Measurements from ENCODE around the gene CCDC88A. TPM values are rescaled to one million over a fixed set of nuclear protein-coding genes. Genes with fewer than 3 reads are reported as not detected.
"Not testable (repeated sequence)": the region's sequence is repeated elsewhere in the genome, so short reads cannot be mapped to it uniquely, and the experiment has no call there.

Gene CCDC88A, protein sequence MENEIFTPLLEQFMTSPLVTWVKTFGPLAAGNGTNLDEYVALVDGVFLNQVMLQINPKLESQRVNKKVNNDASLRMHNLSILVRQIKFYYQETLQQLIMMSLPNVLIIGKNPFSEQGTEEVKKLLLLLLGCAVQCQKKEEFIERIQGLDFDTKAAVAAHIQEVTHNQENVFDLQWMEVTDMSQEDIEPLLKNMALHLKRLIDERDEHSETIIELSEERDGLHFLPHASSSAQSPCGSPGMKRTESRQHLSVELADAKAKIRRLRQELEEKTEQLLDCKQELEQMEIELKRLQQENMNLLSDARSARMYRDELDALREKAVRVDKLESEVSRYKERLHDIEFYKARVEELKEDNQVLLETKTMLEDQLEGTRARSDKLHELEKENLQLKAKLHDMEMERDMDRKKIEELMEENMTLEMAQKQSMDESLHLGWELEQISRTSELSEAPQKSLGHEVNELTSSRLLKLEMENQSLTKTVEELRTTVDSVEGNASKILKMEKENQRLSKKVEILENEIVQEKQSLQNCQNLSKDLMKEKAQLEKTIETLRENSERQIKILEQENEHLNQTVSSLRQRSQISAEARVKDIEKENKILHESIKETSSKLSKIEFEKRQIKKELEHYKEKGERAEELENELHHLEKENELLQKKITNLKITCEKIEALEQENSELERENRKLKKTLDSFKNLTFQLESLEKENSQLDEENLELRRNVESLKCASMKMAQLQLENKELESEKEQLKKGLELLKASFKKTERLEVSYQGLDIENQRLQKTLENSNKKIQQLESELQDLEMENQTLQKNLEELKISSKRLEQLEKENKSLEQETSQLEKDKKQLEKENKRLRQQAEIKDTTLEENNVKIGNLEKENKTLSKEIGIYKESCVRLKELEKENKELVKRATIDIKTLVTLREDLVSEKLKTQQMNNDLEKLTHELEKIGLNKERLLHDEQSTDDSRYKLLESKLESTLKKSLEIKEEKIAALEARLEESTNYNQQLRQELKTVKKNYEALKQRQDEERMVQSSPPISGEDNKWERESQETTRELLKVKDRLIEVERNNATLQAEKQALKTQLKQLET (N-terminal part only)
- total RNA-seq: 50.3 TPM

DNA sequence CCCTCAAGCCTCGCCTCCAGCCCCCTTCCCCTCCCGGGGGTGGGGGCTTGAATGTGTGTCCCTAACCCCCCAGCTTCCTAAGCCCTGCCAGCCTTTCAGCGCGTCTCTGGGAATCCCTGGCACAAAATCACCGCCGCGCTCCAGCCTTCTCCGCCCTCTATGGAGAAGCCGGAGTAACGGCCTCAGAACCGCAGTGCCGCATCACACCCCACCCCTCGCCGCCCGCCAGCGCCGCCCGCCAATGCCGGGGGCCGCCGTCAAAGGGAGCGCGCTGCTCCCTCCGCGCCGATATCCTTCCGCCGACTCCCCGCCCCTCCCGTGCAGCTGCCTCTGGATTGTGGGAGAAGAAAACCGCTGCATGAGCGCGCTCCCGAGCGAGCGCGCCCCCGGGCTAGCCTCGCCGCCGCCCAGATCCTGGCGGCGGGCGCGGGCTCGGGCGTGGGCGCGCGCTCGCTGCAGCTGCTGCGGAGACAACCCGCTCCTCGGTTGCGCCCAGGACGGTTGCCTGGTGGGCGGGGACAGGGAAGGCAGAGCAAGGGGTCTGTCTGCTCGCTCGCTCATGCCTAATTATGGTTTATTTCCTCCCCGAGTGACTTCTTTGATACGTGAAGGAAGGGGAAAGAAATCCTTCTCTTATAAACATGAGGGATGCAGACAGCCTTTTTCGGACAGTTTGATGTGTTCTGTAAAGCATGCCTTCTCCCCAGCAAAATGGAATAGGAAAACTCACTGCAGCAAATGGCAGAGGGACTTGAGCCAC, at the start of gene CCDC88A:
CCDC88A (minus strand) TSS at position 178 of the 760 bp plus-strand sequence. CDS start 777 bp downstream, outside the sequence.
- Histone ChIP-seq H3K27me3 (ENCODE audit: insufficient read depth, low read length) (no peaks in the 10 kb centered on the region), H3K9me3 (ENCODE audit: low read depth, low read length) (no peaks in the 10 kb centered on the region), H3K4me1 (ENCODE audit: insufficient read depth, low read length) (peaks cover 44% of the 10 kb centered on the region), H3K4me3 (ENCODE audit: low read length) (peak within 1 kb of the TSS; percentile 90)

DNA sequence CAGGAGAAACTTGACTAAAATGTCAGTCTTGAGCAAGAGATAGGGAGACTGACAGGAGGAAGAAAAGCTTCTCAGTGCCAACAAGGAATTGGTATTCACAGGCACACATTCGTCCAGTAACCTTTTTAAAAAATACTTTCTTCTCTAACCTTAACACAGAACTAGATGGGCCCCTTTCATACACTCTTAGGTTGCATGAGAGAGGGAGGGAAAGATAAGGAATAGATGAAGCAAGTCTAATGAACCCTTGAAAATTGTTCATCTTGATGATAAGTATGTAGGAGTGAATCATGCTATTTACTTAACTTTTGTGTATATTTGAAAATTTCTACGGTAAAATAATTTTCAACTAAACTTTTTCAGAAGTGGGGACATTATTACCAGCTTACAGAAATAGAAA, 42.0 kb upstream of the CCDC88A start:
- Histone ChIP-seq H3K4me3 (ENCODE audit: low read length) (no peak overlapping the region), H3K27me3 (ENCODE audit: insufficient read depth, low read length) (no peaks in the 10 kb centered on the region), H3K4me1 (ENCODE audit: insufficient read depth, low read length) (no peaks in the 10 kb centered on the region), H3K9me3 (ENCODE audit: low read depth, low read length) (no peaks in the 10 kb centered on the region)

DNA sequence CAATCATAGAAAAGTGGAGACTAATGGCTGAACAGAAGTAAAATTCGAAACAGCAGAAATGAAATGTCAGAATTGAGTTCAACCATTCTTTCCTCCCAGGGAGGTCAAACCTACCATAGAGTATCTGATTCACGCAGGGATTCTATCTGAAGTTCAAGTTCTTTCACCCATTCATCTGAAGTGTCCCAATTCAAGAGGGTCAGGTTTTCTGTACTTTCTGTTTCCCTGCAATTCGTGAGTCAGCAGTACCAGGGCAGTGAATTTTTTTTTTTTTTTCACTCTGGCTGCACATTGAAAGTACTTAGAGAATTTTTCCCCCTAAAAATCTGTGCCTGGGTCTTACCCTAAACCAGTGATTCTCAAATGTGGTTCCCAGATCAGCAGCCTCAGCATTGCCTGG, 40.9 kb upstream of the CCDC88A start:
- no peaks in the 10 kb centered on the region for H3K4me1 ChIP-seq (ENCODE audit: insufficient read depth, low read length)
- H3K9me3 ChIP-seq (ENCODE audit: low read depth, low read length): no peaks in the 10 kb centered on the region
- no peak overlapping the region for H3K4me3 ChIP-seq (ENCODE audit: low read length)
- no peaks in the 10 kb centered on the region for H3K27me3 ChIP-seq (ENCODE audit: insufficient read depth, low read length)

DNA sequence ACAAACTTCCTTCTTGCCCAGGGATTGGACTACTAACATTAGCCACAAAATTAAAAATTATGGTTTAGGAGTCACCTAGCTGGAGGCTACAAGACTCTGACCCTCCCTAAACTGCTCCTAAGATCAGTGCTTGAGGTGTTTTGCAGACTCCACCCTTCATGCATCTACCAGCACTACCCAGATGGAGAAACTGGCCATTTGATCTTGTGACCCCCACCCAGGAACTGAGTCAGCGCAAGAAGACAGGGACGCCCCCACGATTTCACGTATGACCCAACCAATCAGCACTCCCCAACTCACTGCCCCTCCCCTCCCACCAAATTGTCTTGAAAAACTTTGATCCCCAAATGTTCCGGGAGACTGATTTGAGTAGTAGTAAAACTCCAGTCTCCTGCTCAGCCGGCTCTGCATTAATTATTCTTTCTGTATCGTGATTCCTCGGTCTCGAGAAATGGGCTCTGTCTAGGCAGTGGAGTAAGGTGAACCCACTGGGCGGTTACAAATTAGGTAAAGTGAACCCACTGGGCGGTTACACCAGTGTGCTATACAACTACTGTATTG, 40.1 kb upstream of the CCDC88A start:
- H3K27me3 ChIP-seq (ENCODE audit: insufficient read depth, low read length): no peaks in the 10 kb centered on the region
- H3K4me3 ChIP-seq (ENCODE audit: low read length): no peak overlapping the region
- no peaks in the 10 kb centered on the region for H3K9me3 ChIP-seq (ENCODE audit: low read depth, low read length)
- no peaks in the 10 kb centered on the region for H3K4me1 ChIP-seq (ENCODE audit: insufficient read depth, low read length)

DNA sequence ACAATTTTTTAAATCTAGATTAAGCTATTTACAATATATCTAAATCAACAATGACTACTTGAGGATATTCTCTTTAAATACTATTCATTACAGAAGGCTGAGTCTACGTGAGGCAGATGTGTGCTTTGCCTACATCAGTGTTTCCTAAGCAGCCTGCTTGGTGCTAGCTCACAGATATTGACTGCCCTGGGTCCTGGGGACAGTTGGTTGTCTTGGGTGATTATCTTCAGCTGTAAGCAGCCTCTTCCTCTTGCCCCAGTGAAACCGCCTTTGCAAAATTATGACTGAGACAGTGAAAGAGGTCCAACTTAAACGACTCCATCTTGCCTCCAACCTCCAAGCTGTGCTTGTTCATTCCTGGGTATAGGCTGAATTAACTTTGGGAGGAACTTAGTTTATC, 39.6 kb upstream of the CCDC88A start:
- Histone ChIP-seq H3K4me3 (ENCODE audit: low read length) (no peak overlapping the region), H3K9me3 (ENCODE audit: low read depth, low read length) (no peaks in the 10 kb centered on the region), H3K4me1 (ENCODE audit: insufficient read depth, low read length) (no peaks in the 10 kb centered on the region), H3K27me3 (ENCODE audit: insufficient read depth, low read length) (no peaks in the 10 kb centered on the region)

DNA sequence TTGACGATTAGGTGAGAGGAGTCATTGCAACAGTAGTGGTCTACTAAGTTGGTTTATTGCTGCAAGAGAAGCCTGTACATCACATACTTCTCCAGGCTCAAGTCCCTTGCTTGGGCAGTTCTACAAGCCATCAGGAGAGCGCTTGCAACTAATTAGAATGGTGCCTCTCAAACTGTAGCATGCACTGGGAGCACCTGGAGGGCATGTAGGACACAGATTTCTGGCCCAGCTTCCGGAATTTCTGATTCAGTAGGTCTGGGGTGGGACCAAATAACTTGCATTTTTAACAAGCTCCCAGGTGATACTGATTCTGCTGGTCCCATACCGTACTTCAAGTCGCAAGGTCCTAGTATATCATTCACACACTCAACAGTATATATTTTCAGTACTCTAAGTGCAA, 34.5 kb upstream of the CCDC88A start:
- H3K9me3 ChIP-seq (ENCODE audit: low read depth, low read length): no peaks in the 10 kb centered on the region
- H3K4me3 ChIP-seq (ENCODE audit: low read length): no peak overlapping the region
- H3K4me1 ChIP-seq (ENCODE audit: insufficient read depth, low read length): no peaks in the 10 kb centered on the region
- H3K27me3 ChIP-seq (ENCODE audit: insufficient read depth, low read length): no peaks in the 10 kb centered on the region

DNA sequence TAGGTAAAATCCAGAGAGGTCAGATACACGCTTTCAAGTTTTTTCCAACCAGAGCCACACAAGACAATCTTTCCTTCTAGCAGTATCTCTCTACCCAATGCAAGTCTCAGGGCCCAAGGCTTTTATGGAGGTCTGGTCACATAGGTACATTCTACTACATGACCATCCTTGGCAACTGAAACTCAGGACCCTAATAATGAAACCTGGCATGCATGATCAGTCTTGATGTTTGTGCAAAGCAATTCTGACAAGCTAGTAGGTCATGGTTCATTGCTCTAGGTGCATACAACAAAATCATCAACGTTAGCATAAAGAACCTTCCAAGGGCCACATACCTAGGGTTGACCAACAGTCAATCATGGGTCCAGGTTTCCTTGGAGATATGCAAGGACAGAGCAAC, 33.2 kb upstream of the CCDC88A start:
- Histone ChIP-seq H3K9me3 (ENCODE audit: low read depth, low read length) (no peaks in the 10 kb centered on the region), H3K4me1 (ENCODE audit: insufficient read depth, low read length) (no peaks in the 10 kb centered on the region), H3K4me3 (ENCODE audit: low read length) (no peak overlapping the region), H3K27me3 (ENCODE audit: insufficient read depth, low read length) (no peaks in the 10 kb centered on the region)

DNA sequence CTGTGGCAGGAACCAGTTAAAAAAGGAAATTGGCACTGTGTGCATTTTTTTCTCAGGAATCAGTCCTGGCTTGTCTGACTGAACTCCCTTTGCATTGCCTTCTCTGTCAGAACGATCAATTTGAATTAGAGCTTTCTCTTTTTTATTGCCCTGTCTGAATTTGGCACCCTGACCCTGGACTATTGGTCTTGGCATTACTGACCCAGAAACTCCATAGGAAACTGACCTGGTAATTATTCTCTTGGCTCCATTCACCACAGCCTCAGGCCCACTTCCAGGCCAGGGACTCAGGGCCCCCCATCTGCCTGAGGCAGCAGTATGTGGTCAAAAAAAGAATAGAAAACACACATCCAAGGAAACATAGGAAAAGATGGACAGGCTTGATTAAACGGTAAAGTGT, 32.0 kb upstream of the CCDC88A start:
- Histone ChIP-seq H3K27me3 (ENCODE audit: insufficient read depth, low read length) (no peaks in the 10 kb centered on the region), H3K9me3 (ENCODE audit: low read depth, low read length) (no peaks in the 10 kb centered on the region), H3K4me1 (ENCODE audit: insufficient read depth, low read length) (no peaks in the 10 kb centered on the region), H3K4me3 (ENCODE audit: low read length) (no peak overlapping the region)

DNA sequence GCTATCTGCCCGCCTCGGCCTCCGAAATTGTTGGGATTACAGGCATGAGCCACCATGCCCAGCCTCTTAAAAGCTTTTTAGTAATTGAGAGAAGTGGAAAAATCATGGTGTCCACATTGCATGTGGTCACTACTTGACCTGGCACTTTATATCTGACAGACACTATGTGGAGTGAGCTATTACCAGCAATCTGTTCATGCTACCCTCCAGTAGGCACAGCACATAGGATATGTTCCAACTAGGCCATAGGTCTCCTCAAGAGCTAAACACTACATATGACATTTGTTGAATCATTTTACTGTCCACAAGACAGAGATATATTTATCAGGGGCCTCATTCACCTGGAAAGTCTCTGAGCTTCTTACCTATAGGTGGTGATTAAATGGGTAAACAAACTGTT, 30.4 kb upstream of the CCDC88A start:
- H3K27me3 ChIP-seq (ENCODE audit: insufficient read depth, low read length); H3K4me3 ChIP-seq (ENCODE audit: low read length); H3K9me3 ChIP-seq (ENCODE audit: low read depth, low read length); H3K4me1 ChIP-seq (ENCODE audit: insufficient read depth, low read length): not testable (repeated sequence)

DNA sequence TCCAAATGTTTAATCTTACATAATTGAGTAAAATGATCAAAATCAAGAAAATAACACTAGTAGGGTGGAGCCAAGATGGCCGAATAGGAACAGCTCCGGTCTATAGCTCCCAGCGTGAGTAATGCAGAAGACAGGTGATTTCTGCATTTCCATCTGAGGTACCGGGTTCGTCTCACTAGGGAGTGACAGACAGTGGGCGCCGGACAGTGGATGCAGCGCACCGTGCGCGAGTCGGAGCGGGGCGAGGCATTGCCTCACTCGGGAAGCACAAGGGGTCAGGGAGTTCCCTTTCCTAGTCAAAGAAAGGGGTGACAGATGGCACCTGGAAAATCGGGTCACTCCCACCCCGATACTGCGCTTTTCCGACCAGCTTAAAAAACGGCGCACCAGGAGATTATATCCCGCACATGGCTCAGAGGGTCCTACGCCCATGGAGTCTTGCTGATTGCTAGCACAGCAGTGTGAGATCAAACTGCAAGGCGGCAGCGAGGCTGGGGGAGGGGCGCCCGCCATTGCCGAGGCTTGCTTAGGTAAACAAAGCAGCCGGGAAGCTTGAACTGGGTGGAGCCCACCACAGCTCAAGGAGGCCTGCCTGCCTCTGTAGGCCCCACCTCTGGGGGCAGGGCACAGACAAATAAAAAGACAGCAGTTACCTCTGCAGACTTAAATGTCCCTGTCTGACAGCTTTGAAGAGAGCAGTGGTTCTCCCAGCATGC, 22.5 kb upstream of the CCDC88A start:
- not testable (repeated sequence) for H3K9me3 ChIP-seq (ENCODE audit: low read depth, low read length); H3K4me1 ChIP-seq (ENCODE audit: insufficient read depth, low read length); H3K27me3 ChIP-seq (ENCODE audit: insufficient read depth, low read length); H3K4me3 ChIP-seq (ENCODE audit: low read length)

DNA sequence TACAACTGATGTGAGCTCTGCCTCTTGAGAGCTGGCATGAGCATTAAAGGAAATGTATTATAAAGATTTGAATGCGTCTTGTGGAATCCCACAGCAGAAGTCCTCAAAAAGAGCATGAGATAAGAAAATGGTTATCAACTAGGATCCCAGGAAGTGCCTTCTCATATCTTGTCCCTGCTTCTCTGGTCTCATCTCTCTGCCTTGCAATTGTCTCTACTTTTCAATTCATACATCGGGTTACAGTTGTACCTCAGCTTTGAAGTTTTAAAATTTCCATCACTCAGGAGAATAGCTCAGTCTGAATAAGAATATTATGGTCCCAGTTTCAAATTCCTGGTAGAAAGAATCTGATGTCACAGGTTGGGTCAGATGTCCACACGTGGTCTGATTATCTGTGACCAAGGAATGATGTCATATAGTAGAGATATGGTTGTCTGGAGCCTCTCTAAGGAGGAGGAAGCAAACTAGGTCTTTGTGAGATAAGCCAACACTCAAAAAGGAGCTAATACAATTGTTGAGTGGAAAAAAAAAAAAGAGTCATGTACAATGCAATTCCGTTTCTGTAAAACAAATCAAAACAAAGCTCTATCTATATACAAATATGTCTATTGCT, 21.7 kb upstream of the CCDC88A start:
- H3K4me3 ChIP-seq (ENCODE audit: low read length): no peak overlapping the region
- H3K27me3 ChIP-seq (ENCODE audit: insufficient read depth, low read length): no peaks in the 10 kb centered on the region
- no peaks in the 10 kb centered on the region for H3K9me3 ChIP-seq (ENCODE audit: low read depth, low read length)
- H3K4me1 ChIP-seq (ENCODE audit: insufficient read depth, low read length): no peaks in the 10 kb centered on the region

DNA sequence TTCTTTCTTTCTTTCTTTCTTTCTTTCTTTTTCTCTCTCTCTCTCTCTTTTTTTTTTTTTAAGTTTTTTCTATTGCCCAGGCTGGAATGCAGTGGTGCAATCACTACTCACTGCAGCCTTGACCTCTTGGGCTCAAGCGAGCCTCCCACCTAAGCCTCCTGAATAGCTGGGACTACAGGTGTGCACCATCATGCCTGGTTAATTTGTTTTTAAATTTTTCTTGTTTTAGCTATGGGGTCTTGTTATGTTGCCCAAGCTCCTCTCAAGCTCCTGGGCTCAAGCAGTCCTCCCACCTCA, 19.4 kb upstream of the CCDC88A start:
- Histone ChIP-seq H3K9me3 (ENCODE audit: low read depth, low read length) (no peaks in the 10 kb centered on the region), H3K4me3 (ENCODE audit: low read length) (no peak overlapping the region), H3K27me3 (ENCODE audit: insufficient read depth, low read length) (no peaks in the 10 kb centered on the region), H3K4me1 (ENCODE audit: insufficient read depth, low read length) (no peaks in the 10 kb centered on the region)

DNA sequence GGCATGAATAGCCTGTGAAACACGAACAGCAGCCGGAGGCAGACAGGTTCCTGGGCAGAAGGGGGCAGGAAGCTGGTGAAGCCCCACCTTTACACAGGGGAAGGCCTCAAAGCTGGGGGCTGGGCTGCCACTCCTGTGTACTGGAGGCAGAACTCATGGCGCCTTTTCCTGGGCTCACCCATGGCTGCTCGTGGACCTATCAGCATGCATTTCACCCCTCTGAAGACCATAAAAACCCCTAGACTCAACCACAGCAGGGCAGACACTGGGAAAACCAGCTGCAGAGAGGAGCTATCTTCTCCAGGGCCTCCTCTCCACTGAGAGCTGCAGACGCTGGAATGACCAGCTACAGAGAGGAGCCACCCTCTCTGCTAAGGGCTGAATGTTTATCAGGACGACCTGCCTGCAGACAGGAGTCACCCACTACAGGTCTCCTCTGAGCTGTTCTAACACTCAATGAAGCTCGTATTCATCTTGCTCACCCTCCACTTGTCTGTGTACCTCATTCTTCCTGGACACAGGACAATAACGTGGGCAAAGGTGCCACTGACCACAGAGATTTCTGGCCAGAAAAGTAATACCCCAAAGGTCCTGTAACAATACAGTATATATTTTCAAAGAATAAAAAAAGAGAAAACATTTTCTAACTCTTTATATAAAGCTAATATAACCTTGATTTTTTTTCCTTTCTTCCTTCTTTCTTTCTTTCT, 18.9 kb upstream of the CCDC88A start:
- no peaks in the 10 kb centered on the region for H3K27me3 ChIP-seq (ENCODE audit: insufficient read depth, low read length)
- no peak overlapping the region for H3K4me3 ChIP-seq (ENCODE audit: low read length)
- no peaks in the 10 kb centered on the region for H3K9me3 ChIP-seq (ENCODE audit: low read depth, low read length)
- no peaks in the 10 kb centered on the region for H3K4me1 ChIP-seq (ENCODE audit: insufficient read depth, low read length)
